ENCODE data around the gene SRRT.

GRCh38 chr7:100867040-100867775, 7.7 kb upstream of the SRRT start, which contains the start of gene TRIP6:
- no peak for TF ChIP-seq CTCF (IDR thresholded peaks at IDR 0.05; ENCODE audit: extremely low read depth in 1 of 2, insufficient read depth in 1 of 2, low read depth in 1 of 2, low read length in 2 of 2)
- peak; percentile 62 for TF ChIP-seq FOS (IDR thresholded peaks at IDR 0.05; ENCODE audit: borderline replicate concordance, insufficient read depth, low read length)
